Keratinocyte (primary cell): ENCODE measurements around the gene RB1. TPM values are rescaled to one million over a fixed set of nuclear protein-coding genes. Genes with fewer than 3 reads are reported as not detected.

ENCODE experiments used
- DNase-seq: peaks from one replicate; pipeline ENCODE4 v3.0.0-alpha.2; 2011; ENCODE audit warnings: low read depth, missing footprints, low spot score
- FAIRE-seq: peaks from 2 replicates; lab custom pipeline; 2011; peaks lifted over from hg19 to GRCh38; lab: Jason Lieb, UNC
- H2AFZ ChIP-seq: 2 replicates; pipeline ENCODE4 v1.6.0; 2012; ENCODE audit warnings: low read length, control low read depth, inconsistent platforms; ENCODE audit not compliant: control insufficient read depth
- H3K27ac ChIP-seq: 2 replicates; pipeline ENCODE4 v1.5.1; 2011; ENCODE audit warnings: low read length; ENCODE audit not compliant: control insufficient read depth, insufficient read depth
- H3K27me3 ChIP-seq: 3 replicates; pipeline ENCODE4 v1.6.0; 2011; ENCODE audit warnings: low read length; ENCODE audit not compliant: control insufficient read depth, insufficient read depth; ENCODE audit errors: extremely low read depth
- H3K36me3 ChIP-seq, 2 experiments: 2 replicates in 1 of 2; 3 replicates in 1 of 2; pipeline ENCODE4 v1.5.1; 2011; ENCODE audit warnings: low read length in 2 of 2, mild to moderate bottlenecking in 1 of 2; ENCODE audit not compliant: control insufficient read depth in 2 of 2, insufficient read depth in 2 of 2; ENCODE audit errors: extremely low read depth in 1 of 2
- H3K4me1 ChIP-seq: 3 replicates; pipeline ENCODE4 v1.5.1; 2011; ENCODE audit warnings: low read length; ENCODE audit not compliant: control insufficient read depth, insufficient read depth; ENCODE audit errors: extremely low read depth
- H3K4me2 ChIP-seq: 3 replicates; pipeline ENCODE4 v1.6.0; 2011; ENCODE audit warnings: low read depth, low read length; ENCODE audit not compliant: control insufficient read depth, insufficient read depth; ENCODE audit errors: extremely low read depth
- H3K4me3 ChIP-seq, 3 experiments: fragments of 200-600 bp in 1 of 3; sonication (generic) in 1 of 3; 2 replicates in 2 of 3; 3 replicates in 1 of 3; pipeline ENCODE4 v1.5.1; 2011 to 2016; ENCODE audit warnings: low read length in 3 of 3, mild to moderate bottlenecking in 3 of 3, control low read depth in 2 of 3, inconsistent platforms in 1 of 3, low read depth in 1 of 3, mixed read lengths in 1 of 3, mixed run types in 1 of 3, moderate library complexity in 1 of 3; ENCODE audit not compliant: control insufficient read depth in 2 of 3, insufficient read depth in 2 of 3; ENCODE audit errors: extremely low read depth in 1 of 3
- H3K79me2 ChIP-seq: 2 replicates; pipeline ENCODE4 v1.6.0; 2012; ENCODE audit warnings: low read length; ENCODE audit not compliant: control insufficient read depth, insufficient read depth
- H3K9ac ChIP-seq: 3 replicates; pipeline ENCODE4 v1.6.0; 2011; ENCODE audit warnings: low read length; ENCODE audit not compliant: control insufficient read depth, insufficient read depth; ENCODE audit errors: extremely low read depth
- H3K9me1 ChIP-seq: 3 replicates; pipeline ENCODE4 v1.6.0; 2011; ENCODE audit warnings: low read length; ENCODE audit not compliant: control insufficient read depth, insufficient read depth; ENCODE audit errors: extremely low read depth
- H3K9me3 ChIP-seq: 2 replicates; pipeline ENCODE4 v1.5.1; 2012; ENCODE audit warnings: low read depth, low read length; ENCODE audit not compliant: control insufficient read depth
- H4K20me1 ChIP-seq: 3 replicates; pipeline ENCODE4 v1.6.0; 2011; ENCODE audit warnings: low read length; ENCODE audit not compliant: control insufficient read depth, insufficient read depth; ENCODE audit errors: extremely low read depth
- CTCF ChIP-seq, 3 experiments: IDR thresholded peaks in 1 of 3; conservative IDR thresholded peaks in 1 of 3; optimal IDR thresholded peaks in 1 of 3; 2 replicates in 2 of 3; 3 replicates in 1 of 3; pipeline versions ENCODE3 to v1.5.1; 2011; ENCODE audit warnings: low read length in 3 of 3, mild to moderate bottlenecking in 3 of 3, moderate library complexity in 2 of 3, control low read depth in 1 of 3, inconsistent platforms in 1 of 3; ENCODE audit not compliant: insufficient read depth in 2 of 3; ENCODE audit errors: extremely low read depth in 1 of 3
- EZH2 ChIP-seq: IDR thresholded peaks from one replicate; pipeline ENCODE4 v1.6.1; 2012; ENCODE audit warnings: inconsistent platforms, mild to moderate bottlenecking, low read length, moderate library complexity
- dilution Hi-C: fragments of 300-500 bp; cut with MboI; formaldehyde crosslinking; loops from one replicate; pipeline ENCODE4 v1.7.0; 2020; ENCODE audit warnings: low sequenced_read_pairs; ENCODE audit not compliant: extremely low pct_ligation_motif_present
- polyA plus RNA-seq, 5 experiments: library from polyadenylated mRNA; depleted of rRNA in 3 of 5; stranded (reverse) in 3 of 5; stranded (forward) in 1 of 5; unstranded in 1 of 5; fragments of >200 nt; gene quantifications; 1 replicate in 1 of 5; 2 replicates in 3 of 5; 3 replicates in 1 of 5; pipeline versions ENCODE4 v1.2.1 to v1.2.3, GENCODE V29; 2011 to 2012; ENCODE audit warnings: missing spikeins in 2 of 5, low read depth in 1 of 5, low replicate concordance in 1 of 5

RB1 gene
- polyA plus RNA-seq, 1 donor (not counting 4 experiments of a cell fraction or from before 2014, with no cell fraction given), result 22.4 TPM

GRCh38 chr13:48477191-48477855, 173.8 kb downstream of the RB1 start:
- dilution Hi-C loops, result no loop called here
- no peak for FAIRE-seq

GRCh38 chr13:48478391-48478790, 174.8 kb downstream of the RB1 start:
- H3K9me3 ChIP-seq, result no peaks in the 10 kb centered on the region
- no peak for TF ChIP-seq EZH2
- TF ChIP-seq CTCF (optimal IDR thresholded peaks at IDR 0.05 in 1 of 3, IDR thresholded peaks at IDR 0.05 in 1 of 3, conservative IDR thresholded peaks at IDR 0.05 in 1 of 3; ENCODE audit: extremely low read depth in 1 of 3, insufficient read depth in 2 of 3, low read length in 3 of 3), result no peak
- no peaks in the 10 kb centered on the region for H3K9me1 ChIP-seq
- dilution Hi-C loops, result no loop called here
- H3K4me1 ChIP-seq, result no peaks in the 10 kb centered on the region
- no peak overlapping the region for H3K27ac ChIP-seq
- no peak overlapping the region for H3K4me2 ChIP-seq
- no peaks in the 10 kb centered on the region for H3K79me2 ChIP-seq
- FAIRE-seq (no peak), DNase-seq (no peak)
- no peak overlapping the region for H2AFZ ChIP-seq
- no peaks in the 10 kb centered on the region for H4K20me1 ChIP-seq
- H3K4me3 ChIP-seq, result no peak overlapping the region
- no peaks in the 10 kb centered on the region for H3K27me3 ChIP-seq
- no peak overlapping the region for H3K9ac ChIP-seq
- H3K36me3 ChIP-seq, result peaks cover 2 to 4% of the 10 kb centered on the region in 2 experiments

More at GRCh38 chr13:48477191-48477855, 173.8 kb downstream of the RB1 start:
- DNase-seq, result no peak
- H3K4me3 ChIP-seq, result no peak overlapping the region
- H4K20me1 ChIP-seq, result no peaks in the 10 kb centered on the region
- H3K27me3 ChIP-seq, result no peaks in the 10 kb centered on the region
- H3K9me3 ChIP-seq, result no peaks in the 10 kb centered on the region
- H3K4me1 ChIP-seq, result no peaks in the 10 kb centered on the region
- no peak for TF ChIP-seq EZH2
- TF ChIP-seq CTCF (optimal IDR thresholded peaks at IDR 0.05 in 1 of 3, IDR thresholded peaks at IDR 0.05 in 1 of 3, conservative IDR thresholded peaks at IDR 0.05 in 1 of 3; ENCODE audit: extremely low read depth in 1 of 3, insufficient read depth in 2 of 3, low read length in 3 of 3), result no peak
- H3K4me2 ChIP-seq, result no peak overlapping the region
- no peak overlapping the region for H3K27ac ChIP-seq
- H3K9me1 ChIP-seq, result no peaks in the 10 kb centered on the region
- H3K36me3 ChIP-seq, result peaks cover 2 to 4% of the 10 kb centered on the region in 2 experiments
- no peak overlapping the region for H3K9ac ChIP-seq
- H2AFZ ChIP-seq, result no peak overlapping the region
- H3K79me2 ChIP-seq, result no peaks in the 10 kb centered on the region
